Measurements from ENCODE around the gene SLC9A4. TPM values are rescaled to one million over a fixed set of nuclear protein-coding genes. Genes with fewer than 3 reads are reported as not detected.

The SLC9A4 gene
- total RNA-seq, result under 1 TPM; 0.07 to 0.10 TPM

- DNase-seq, result peak; percentile 79
- CTCF ChIA-PET, result interaction anchor here (0.6 to 5.7 kb wide), 41 partner anchors 11 to 1534 kb away, joined by 3 to 53 read pairs (median 4); no protein-coding TSS in a partner anchor
- peaks cover 10% of the 10 kb centered on the region for H3K9me3 Mint-ChIP-seq
- peaks cover 24% of the 10 kb centered on the region for H3K27me3 Mint-ChIP-seq (ENCODE audit: low read depth)
- no peak within 1 kb of the TSS for H3K27ac Mint-ChIP-seq
- H3K36me3 Mint-ChIP-seq (ENCODE audit: low read depth), result no peaks in the 10 kb centered on the region
- intact Hi-C loops (cut with micrococcal nuclease), result loop anchor here (1.0 to 5.0 kb wide), 5 partner anchors 39 to 333 kb away; no protein-coding TSS in a partner anchor
- H3K4me3 Mint-ChIP-seq, result no peak within 1 kb of the TSS
- H3K4me1 Mint-ChIP-seq (ENCODE audit: low read depth), result no peaks in the 10 kb centered on the region
Observed at GRCh38 chr2:102473020-102473419, at the start of gene SLC9A4. Gene SLC9A4 (plus strand): TSS chr2:102473226. CDS start chr2:102473760, 534 bp downstream.

GRCh38 chr2:102423368-102423767 lies 49.7 kb upstream of the SLC9A4 start:
- no peak for DNase-seq
- CTCF ChIA-PET, result interaction anchor here (0.9 to 1.6 kb wide), 2 partner anchors 20 to 185 kb away, joined by 3 to 9 read pairs; no protein-coding TSS in a partner anchor
- Mint-ChIP-seq H3K4me1 (ENCODE audit: low read depth) (peaks cover 74% of the 10 kb centered on the region), H3K9me3 (no peaks in the 10 kb centered on the region), H3K36me3 (ENCODE audit: low read depth) (peaks cover 22% of the 10 kb centered on the region), H3K27me3 (ENCODE audit: low read depth) (no peaks in the 10 kb centered on the region), H3K27ac (peak overlapping the region; percentile 74), H3K4me3 (peak overlapping the region; percentile 53)
- intact Hi-C loops (cut with micrococcal nuclease), result loop anchor here (1.0 to 10.0 kb wide), 2 partner anchors 13 to 1119 kb away; partner anchors contain the start of gene RNF149

GRCh38 chr2:102424754-102425153 lies 48.3 kb upstream of the SLC9A4 start:
- CTCF ChIA-PET, result interaction anchor here (1.5 kb wide), 1 partner anchor 171 kb away, joined by 4 read pairs; no protein-coding TSS in a partner anchor
- no peak overlapping the region for H3K4me3 Mint-ChIP-seq
- H3K9me3 Mint-ChIP-seq, result no peaks in the 10 kb centered on the region
- intact Hi-C loops (cut with micrococcal nuclease), result loop anchor here (1.0 to 10.0 kb wide), 2 partner anchors 171 to 1120 kb away; partner anchors contain the start of gene RNF149
- H3K36me3 Mint-ChIP-seq (ENCODE audit: low read depth), result peaks cover 26% of the 10 kb centered on the region
- H3K27me3 Mint-ChIP-seq (ENCODE audit: low read depth), result no peaks in the 10 kb centered on the region
- DNase-seq, result no peak
- H3K4me1 Mint-ChIP-seq (ENCODE audit: low read depth), result peaks cover 78% of the 10 kb centered on the region
- peak overlapping the region; percentile 4 for H3K27ac Mint-ChIP-seq

- Mint-ChIP-seq H3K4me1 (ENCODE audit: low read depth) (peaks cover 82% of the 10 kb centered on the region), H3K27ac (peak overlapping the region; percentile 21), H3K27me3 (ENCODE audit: low read depth) (no peaks in the 10 kb centered on the region), H3K9me3 (no peaks in the 10 kb centered on the region), H3K36me3 (ENCODE audit: low read depth) (peaks cover 26% of the 10 kb centered on the region), H3K4me3 (no peak overlapping the region)
- DNase-seq, result no peak
- CTCF ChIA-PET, result interaction anchor here (1.1 to 3.0 kb wide), 3 partner anchors 9 to 172 kb away, joined by 3 to 13 read pairs (median 4); no protein-coding TSS in a partner anchor
- intact Hi-C loops (cut with micrococcal nuclease), result loop anchor here (10.0 kb wide), 1 partner anchor 1121 kb away; the partner anchor contains the start of gene RNF149
Observed at GRCh38 chr2:102425441-102426132, 47.4 kb upstream of the SLC9A4 start.

GRCh38 chr2:102427249-102427648 lies 45.8 kb upstream of the SLC9A4 start:
- intact Hi-C loops (cut with micrococcal nuclease), result loop anchor here (10.0 kb wide), 1 partner anchor 1122 kb away; the partner anchor contains the start of gene RNF149
- CTCF ChIA-PET, result interaction anchor here (3.0 kb wide), 1 partner anchor 16 kb away, joined by 13 read pairs; no protein-coding TSS in a partner anchor
- DNase-seq, result no peak
- Mint-ChIP-seq H3K27ac (no peak overlapping the region), H3K27me3 (ENCODE audit: low read depth) (no peaks in the 10 kb centered on the region), H3K36me3 (ENCODE audit: low read depth) (peaks cover 23% of the 10 kb centered on the region), H3K4me3 (no peak overlapping the region), H3K9me3 (no peaks in the 10 kb centered on the region), H3K4me1 (ENCODE audit: low read depth) (peaks cover 75% of the 10 kb centered on the region)

- DNase-seq, result no peak
- Mint-ChIP-seq H3K4me3 (no peak overlapping the region), H3K36me3 (ENCODE audit: low read depth) (peaks cover 22% of the 10 kb centered on the region), H3K4me1 (ENCODE audit: low read depth) (peaks cover 67% of the 10 kb centered on the region), H3K27ac (no peak overlapping the region), H3K27me3 (ENCODE audit: low read depth) (no peaks in the 10 kb centered on the region), H3K9me3 (no peaks in the 10 kb centered on the region)
- CTCF ChIA-PET, result no interaction called here
- intact Hi-C loops (cut with micrococcal nuclease), result loop anchor here (10.0 kb wide), 1 partner anchor 1124 kb away; the partner anchor contains the start of gene RNF149
Observed at GRCh38 chr2:102428573-102428972, 44.5 kb upstream of the SLC9A4 start.

- Mint-ChIP-seq H3K36me3 (ENCODE audit: low read depth) (peaks cover 20% of the 10 kb centered on the region), H3K4me1 (ENCODE audit: low read depth) (peaks cover 60% of the 10 kb centered on the region), H3K27me3 (ENCODE audit: low read depth) (no peaks in the 10 kb centered on the region)
Observed at GRCh38 chr2:102432386-102432785, 40.6 kb upstream of the SLC9A4 start.

GRCh38 chr2:102433973-102434654 lies 38.9 kb upstream of the SLC9A4 start:
- intact Hi-C loops (cut with micrococcal nuclease), result loop anchor here (10.0 kb wide), 1 partner anchor 699 kb away; no protein-coding TSS in a partner anchor
- CTCF ChIA-PET, result interaction anchor here (1.2 kb wide), 1 partner anchor 16 kb away, joined by 3 read pairs; no protein-coding TSS in a partner anchor
- DNase-seq, result no peak
- H3K4me3 Mint-ChIP-seq, result no peak overlapping the region
- H3K9me3 Mint-ChIP-seq, result no peaks in the 10 kb centered on the region
- H3K27ac Mint-ChIP-seq, result no peak overlapping the region
- H3K4me1 Mint-ChIP-seq (ENCODE audit: low read depth), result peaks cover 48% of the 10 kb centered on the region
- H3K27me3 Mint-ChIP-seq (ENCODE audit: low read depth), result no peaks in the 10 kb centered on the region
- H3K36me3 Mint-ChIP-seq (ENCODE audit: low read depth), result peaks cover 11% of the 10 kb centered on the region

More at GRCh38 chr2:102432386-102432785, 40.6 kb upstream of the SLC9A4 start:
- no peaks in the 10 kb centered on the region for H3K9me3 Mint-ChIP-seq
- H3K27ac Mint-ChIP-seq, result no peak overlapping the region
- H3K4me3 Mint-ChIP-seq, result no peak overlapping the region
- intact Hi-C loops (cut with micrococcal nuclease), result loop anchor here (10.0 kb wide), 1 partner anchor 698 kb away; no protein-coding TSS in a partner anchor
- DNase-seq, result no peak
- CTCF ChIA-PET, result interaction anchor here (0.6 to 2.5 kb wide), 2 partner anchors 11 to 160 kb away, joined by 3 to 10 read pairs; no protein-coding TSS in a partner anchor

- peaks cover 41% of the 10 kb centered on the region for H3K4me1 Mint-ChIP-seq (ENCODE audit: low read depth)
- H3K27me3 Mint-ChIP-seq (ENCODE audit: low read depth), result no peaks in the 10 kb centered on the region
- H3K27ac Mint-ChIP-seq, result peak overlapping the region; percentile 21
- CTCF ChIA-PET, result interaction anchor here (0.6 to 1.2 kb wide), 7 partner anchors 9 to 269 kb away, joined by 3 to 5 read pairs (median 3); no protein-coding TSS in a partner anchor
- intact Hi-C loops (cut with micrococcal nuclease), result loop anchor here (5.0 to 10.0 kb wide), 2 partner anchors 533 to 700 kb away; no protein-coding TSS in a partner anchor
- peaks cover 10% of the 10 kb centered on the region for H3K36me3 Mint-ChIP-seq (ENCODE audit: low read depth)
- H3K9me3 Mint-ChIP-seq, result no peaks in the 10 kb centered on the region
- no peak overlapping the region for H3K4me3 Mint-ChIP-seq
- no peak for DNase-seq
Observed at GRCh38 chr2:102434655-102435381, 38.2 kb upstream of the SLC9A4 start.

GRCh38 chr2:102435741-102436140 lies 37.3 kb upstream of the SLC9A4 start:
- Mint-ChIP-seq H3K36me3 (ENCODE audit: low read depth) (peaks cover 10% of the 10 kb centered on the region), H3K27me3 (ENCODE audit: low read depth) (no peaks in the 10 kb centered on the region), H3K4me1 (ENCODE audit: low read depth) (peaks cover 32% of the 10 kb centered on the region), H3K9me3 (no peaks in the 10 kb centered on the region), H3K27ac (peak overlapping the region; percentile 68), H3K4me3 (no peak overlapping the region)
- CTCF ChIA-PET, result interaction anchor here (0.7 to 1.1 kb wide), 3 partner anchors 10 to 270 kb away, joined by 3 to 4 read pairs (median 3); no protein-coding TSS in a partner anchor
- intact Hi-C loops (cut with micrococcal nuclease), result loop anchor here (1.0 to 10.0 kb wide), 8 partner anchors 12 to 701 kb away; partner anchors contain the start of gene IL18RAP
- no peak for DNase-seq

- Mint-ChIP-seq H3K27ac (peak overlapping the region; percentile 68), H3K4me1 (ENCODE audit: low read depth) (peaks cover 27% of the 10 kb centered on the region), H3K27me3 (ENCODE audit: low read depth) (no peaks in the 10 kb centered on the region), H3K9me3 (no peaks in the 10 kb centered on the region), H3K4me3 (no peak overlapping the region), H3K36me3 (ENCODE audit: low read depth) (peaks cover 10% of the 10 kb centered on the region)
- peak; percentile 56 for DNase-seq
- intact Hi-C loops (cut with micrococcal nuclease), result loop anchor here (1.0 to 10.0 kb wide), 8 partner anchors 13 to 702 kb away; partner anchors contain the start of gene IL18RAP
- CTCF ChIA-PET, result interaction anchor here (0.6 to 1.3 kb wide), 4 partner anchors 12 to 690 kb away, joined by 3 to 6 read pairs (median 4); no protein-coding TSS in a partner anchor
Observed at GRCh38 chr2:102436323-102436722, 36.7 kb upstream of the SLC9A4 start.
